Raji (cell line): Measurements from ENCODE around the gene JKAMP.

Experiments
- POLR2A ChIP-seq: IDR thresholded peaks from 2 replicates; pipeline ENCODE4 v1.6.1; 2011; ENCODE audit warnings: low read depth, low read length, control low read depth; ENCODE audit not compliant: insufficient read depth

JKAMP gene

DNA sequence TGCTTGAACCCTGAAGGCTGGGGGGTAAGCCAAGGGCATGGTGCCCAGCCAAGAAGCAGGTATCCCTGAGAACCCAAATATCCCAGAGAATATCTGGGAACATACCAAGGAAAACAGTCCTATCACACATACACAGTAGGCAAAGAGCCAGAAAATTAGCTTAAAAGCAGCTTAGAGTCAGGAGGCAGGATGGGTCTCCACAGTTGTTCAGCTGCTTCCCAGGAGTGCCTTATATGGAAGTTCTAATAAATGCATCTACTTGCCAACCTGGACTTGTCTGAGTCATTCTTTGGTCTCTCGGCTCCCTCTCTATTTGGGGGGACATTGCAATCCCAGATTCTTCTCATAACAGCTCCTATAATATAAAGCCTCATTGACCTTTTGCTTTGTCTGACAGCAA is 10.1 kb upstream of the JKAMP start:
- no peak for TF ChIP-seq POLR2A

DNA sequence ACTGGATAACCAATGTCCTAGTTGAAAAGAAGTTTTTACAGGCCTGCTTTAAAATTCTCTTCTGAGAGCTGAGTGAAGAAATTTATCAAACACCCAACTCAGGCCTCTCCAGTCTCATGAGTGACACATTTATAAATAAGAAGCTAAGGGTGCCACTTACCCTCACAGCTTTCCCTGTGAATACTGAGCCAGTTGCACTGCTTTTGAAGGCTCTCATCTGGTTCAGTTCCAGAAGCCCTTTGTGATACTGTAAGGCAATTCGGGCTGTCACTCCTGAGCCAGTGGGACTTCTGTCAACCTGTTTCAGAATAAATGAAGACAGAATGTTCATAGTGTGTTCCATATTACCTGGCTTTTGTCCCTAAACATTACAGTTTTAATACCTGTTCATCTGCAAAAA is 8.6 kb upstream of the JKAMP start:
- no peak for TF ChIP-seq POLR2A

DNA sequence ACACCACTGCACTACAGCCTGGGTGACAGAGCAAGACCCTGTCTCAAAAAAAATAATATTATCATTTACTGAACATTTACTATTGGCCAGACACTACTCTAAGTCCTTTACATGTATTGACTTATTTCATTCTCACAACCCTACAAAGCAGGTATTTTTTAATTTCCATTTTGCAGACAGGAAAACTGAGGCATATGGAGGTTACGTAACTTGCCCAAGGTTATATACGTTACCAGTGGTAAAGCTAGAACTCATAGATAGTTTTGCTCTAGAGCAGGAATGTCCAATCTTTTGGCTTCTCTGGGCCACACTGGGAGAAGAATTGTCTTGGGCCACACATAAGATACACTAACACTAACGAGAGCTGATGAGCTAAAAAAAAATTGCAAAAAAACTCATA is 5.8 kb upstream of the JKAMP start:
- TF ChIP-seq POLR2A: no peak

GRCh38 chr14:59480166-59480565 is 4.2 kb upstream of the JKAMP start:
- no peak for TF ChIP-seq POLR2A

- TF ChIP-seq POLR2A: no peak
Measured at GRCh38 chr14:59481407-59481806, 2.9 kb upstream of the JKAMP start.

DNA sequence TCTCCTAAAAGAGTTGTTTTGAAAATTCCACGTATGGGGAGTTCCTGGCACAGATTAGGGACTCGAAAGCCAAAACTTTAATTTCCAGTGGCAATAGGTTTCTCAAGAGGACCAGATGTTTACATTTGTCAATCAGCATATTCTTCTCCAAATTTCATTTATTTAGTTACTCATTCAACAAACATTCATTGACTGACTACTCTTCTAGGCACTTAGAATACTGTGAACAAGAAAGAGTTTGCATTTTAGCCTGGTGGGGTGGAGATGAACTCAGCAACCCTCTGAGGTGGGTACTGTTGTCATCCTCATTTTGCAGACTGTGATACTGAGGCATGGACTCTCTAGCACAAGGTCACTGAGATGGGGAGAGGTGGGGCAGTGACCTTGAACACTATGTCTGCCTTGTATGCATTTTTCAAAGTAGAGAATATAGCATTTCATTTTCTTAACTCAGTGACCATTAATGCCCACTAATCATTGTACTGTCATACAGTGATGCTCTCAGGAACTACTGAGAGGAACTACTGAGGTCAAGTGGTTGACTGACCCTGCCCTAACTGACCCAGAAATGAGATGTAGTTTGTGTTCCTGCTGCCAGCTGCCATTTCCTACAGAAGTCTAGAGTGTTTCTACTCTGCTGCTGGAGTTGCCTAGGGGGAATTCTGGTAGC is 2.3 kb upstream of the JKAMP start:
- no peak for TF ChIP-seq POLR2A

GRCh38 chr14:59482541-59483331 is 1.6 kb upstream of the JKAMP start:
- TF ChIP-seq POLR2A: no peak

- no peak for TF ChIP-seq POLR2A
Measured at GRCh38 chr14:59483363-59483762, 954 bp upstream of the JKAMP start.

DNA sequence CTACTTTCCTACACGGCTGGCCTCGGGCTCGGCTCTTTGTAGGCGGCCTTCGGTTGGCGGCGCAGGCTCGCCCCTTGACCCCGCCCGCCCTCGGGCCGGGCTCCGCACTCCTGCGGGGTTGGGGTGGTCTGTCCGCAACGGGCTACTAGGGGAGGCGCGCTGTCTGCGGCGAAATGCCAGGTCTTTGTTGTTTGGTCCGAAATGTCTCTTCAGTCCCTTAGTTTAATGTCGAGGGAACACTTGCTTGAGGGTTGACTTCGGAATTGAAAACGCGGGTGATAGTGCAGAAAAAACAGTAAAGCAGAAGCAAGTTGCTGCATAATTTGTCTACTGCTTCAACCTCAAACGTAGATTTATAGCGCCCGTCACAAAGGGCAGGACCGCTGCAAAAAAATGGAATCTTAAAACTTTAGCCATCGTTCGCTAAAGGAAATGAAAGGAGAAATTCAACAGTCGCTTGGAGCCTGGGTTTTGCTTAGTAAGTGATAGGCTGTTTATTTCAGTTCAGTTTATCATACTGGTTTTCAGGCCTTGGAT is 390 bp downstream of the JKAMP start:
- no peak for TF ChIP-seq POLR2A

DNA sequence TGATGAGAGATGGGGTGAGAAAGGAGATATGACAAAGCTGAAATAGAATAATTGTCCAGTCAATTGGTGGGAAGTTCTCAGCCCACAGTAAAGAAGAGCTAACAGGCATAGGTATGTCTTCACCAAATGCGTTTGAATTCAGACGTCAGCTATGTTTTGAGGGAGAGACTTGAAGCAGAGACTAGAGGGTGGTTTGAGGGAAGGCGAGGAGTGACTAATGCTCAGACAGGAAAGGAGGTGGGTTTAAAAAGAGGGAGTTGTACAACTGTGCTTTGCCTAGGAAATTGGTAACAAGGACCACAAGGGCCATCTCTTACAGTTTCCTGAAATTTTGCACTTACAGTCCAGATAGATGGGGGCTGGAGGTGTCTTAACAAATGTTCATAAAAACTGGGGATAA is 6.4 kb downstream of the JKAMP start:
- TF ChIP-seq POLR2A: no peak

- no peak for TF ChIP-seq POLR2A
Measured at GRCh38 chr14:59492384-59492783, 8.1 kb downstream of the JKAMP start.

DNA sequence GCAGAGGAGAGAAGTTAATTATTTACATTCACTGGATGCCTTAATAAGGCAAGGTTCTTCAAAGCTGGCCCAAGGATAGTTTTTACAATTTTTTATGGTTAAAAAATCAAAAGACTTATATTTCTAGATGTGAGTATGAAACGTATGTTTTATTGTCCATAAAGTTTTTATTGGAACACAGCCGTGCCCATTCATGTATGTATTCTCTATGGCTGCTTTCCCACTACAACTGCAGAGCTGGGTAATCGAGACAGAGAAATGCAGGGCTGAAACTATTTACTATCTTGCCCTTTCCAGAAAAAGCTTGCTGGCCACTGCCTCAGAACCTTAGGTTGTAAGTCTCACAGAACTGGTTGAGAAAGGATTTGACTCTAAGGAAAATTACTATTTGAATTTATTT is 16.4 kb downstream of the JKAMP start:
- no peak for TF ChIP-seq POLR2A

DNA sequence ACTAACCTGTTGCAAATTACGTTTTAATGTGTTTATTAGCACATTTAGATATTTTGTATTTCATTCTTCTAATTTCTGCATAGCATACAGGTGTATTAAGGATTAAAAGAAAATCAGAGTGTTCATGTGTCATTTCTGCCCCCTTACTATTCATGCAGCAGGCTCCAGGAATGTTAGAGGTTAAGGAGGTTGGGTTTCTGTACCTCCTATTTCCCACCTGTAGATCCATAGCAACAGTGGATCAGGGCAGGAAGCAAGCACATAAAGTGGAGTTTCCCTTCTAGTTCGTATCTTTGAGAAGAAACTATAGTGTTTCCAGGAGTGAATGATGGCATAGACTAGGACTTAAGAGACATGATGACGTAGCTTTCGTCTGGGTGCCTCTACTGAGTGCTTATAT is 18.9 kb downstream of the JKAMP start:
- TF ChIP-seq POLR2A: no peak

GRCh38 chr14:59507063-59507751 is 22.9 kb downstream of the JKAMP start:
- no peak for TF ChIP-seq POLR2A

GRCh38 chr14:59507752-59508103 is 23.4 kb downstream of the JKAMP start:
- TF ChIP-seq POLR2A: no peak

- no peak for TF ChIP-seq POLR2A
Measured at GRCh38 chr14:59509101-59509500, 24.8 kb downstream of the JKAMP start.
